ENCODE results near the gene SAP130.
"Not testable (repeated sequence)": the region's sequence is repeated elsewhere in the genome, so short reads cannot be mapped to it uniquely, and the experiment has no call there.

The SAP130 gene

GRCh38 chr2:127953128-127953718 is 74.6 kb downstream of the SAP130 start:
- DNase-seq (ENCODE audit: low spot score) = no peak

- DNase-seq (ENCODE audit: low spot score) = no peak
These were observed 76.8 kb downstream of the SAP130 start for GRCh38 chr2:127951026-127951425.

GRCh38 chr2:127950264-127950663 is 77.6 kb downstream of the SAP130 start:
- DNase-seq (ENCODE audit: low spot score) = no peak

- DNase-seq (ENCODE audit: low spot score) = no peak
These were observed 82.6 kb downstream of the SAP130 start for GRCh38 chr2:127945281-127945680.

GRCh38 chr2:127943186-127943585 is 84.7 kb downstream of the SAP130 start:
- DNase-seq (ENCODE audit: low spot score) = no peak

- DNase-seq (ENCODE audit: low spot score) = no peak
These were observed 85.9 kb downstream of the SAP130 start for GRCh38 chr2:127942002-127942401.

GRCh38 chr2:127941461-127941860 is 86.4 kb downstream of the SAP130 start:
- DNase-seq (ENCODE audit: low spot score) = no peak

- DNase-seq (ENCODE audit: low spot score) = no peak
These were observed 87.2 kb downstream of the SAP130 start for GRCh38 chr2:127940641-127941040.

- DNase-seq (ENCODE audit: low spot score) = no peak
These were observed 92.5 kb downstream of the SAP130 start for GRCh38 chr2:127935337-127935736.

- no peak for DNase-seq (ENCODE audit: low spot score)
These were observed 95.5 kb downstream of the SAP130 start for GRCh38 chr2:127932199-127932876.

GRCh38 chr2:127929449-127929848 is 98.4 kb downstream of the SAP130 start:
- no peak for DNase-seq (ENCODE audit: low spot score)

GRCh38 chr2:127927384-127927783 is 100.5 kb downstream of the SAP130 start:
- DNase-seq (ENCODE audit: low spot score) = no peak

GRCh38 chr2:127917916-127918315 is 109.9 kb downstream of the SAP130 start:
- no peak for DNase-seq (ENCODE audit: low spot score)

- no peak for DNase-seq (ENCODE audit: low spot score)
These were observed 113.9 kb downstream of the SAP130 start for GRCh38 chr2:127913808-127914457.

- DNase-seq (ENCODE audit: low spot score) = no peak
These were observed 116.1 kb downstream of the SAP130 start for GRCh38 chr2:127911737-127912136.

GRCh38 chr2:127910415-127910814 is 117.4 kb downstream of the SAP130 start:
- DNase-seq (ENCODE audit: low spot score) = no peak

- DNase-seq (ENCODE audit: low spot score) = no peak
These were observed 118.8 kb downstream of the SAP130 start for GRCh38 chr2:127909019-127909418.

GRCh38 chr2:127907733-127908400 is 120.0 kb downstream of the SAP130 start:
- DNase-seq (ENCODE audit: low spot score) = not testable (repeated sequence)

GRCh38 chr2:127906206-127906926 is 121.5 kb downstream of the SAP130 start:
- no peak for DNase-seq (ENCODE audit: low spot score)

- DNase-seq (ENCODE audit: low spot score) = no peak
These were observed 126.4 kb downstream of the SAP130 start for GRCh38 chr2:127901339-127902056.

GRCh38 chr2:127897531-127898211 is 130.2 kb downstream of the SAP130 start:
- no peak for DNase-seq (ENCODE audit: low spot score)

Data from NAMALWA (cell line).